PC-3 (cell line): ENCODE measurements around the gene COG8. TPM values are rescaled to one million over a fixed set of nuclear protein-coding genes. Genes with fewer than 3 reads are reported as not detected.
A peak's percentile ranks its signal among the peaks of the same experiment; 100 is the strongest.

ENCODE experiments used
- ATAC-seq: fragments of 200-7000 bp; cut with Tn5 transposase; 2 replicates; pipeline ENCODE4 v1.9.1; 2020; ENCODE audit warnings: mild to moderate bottlenecking, moderate library complexity
- BruUV-seq: library from RNA; stranded (reverse); fragments of 400-500 nt; replicated peaks from 2 replicates; lab custom pipeline; 2021; lab: Mats Ljungman, UMichigan
- CTCF ChIA-PET: fragments of 300-600 bp; sonication (Branson Sonifier 250); formaldehyde crosslinking; loops from one replicate; lab custom pipeline; 2022; ENCODE audit warnings: antibody characterized with exemption; lab: Charles Lee
- POLR2A ChIA-PET: fragments of 300-600 bp; sonication (Branson Sonifier 250); formaldehyde crosslinking; loops from one replicate; lab custom pipeline; 2022; ENCODE audit warnings: antibody characterized with exemption; ENCODE audit not compliant: unreplicated experiment; lab: Charles Lee
- DNase-seq: peaks from one replicate; pipeline ENCODE4 v3.0.0-alpha.2; 2015
- H2AFZ ChIP-seq: fragments of 300-600 bp; sonication (generic); 2 replicates; pipeline ENCODE4 v1.6.0; 2016; ENCODE audit warnings: antibody characterized with exemption, low read length
- H3F3A ChIP-seq: fragments of 300-600 bp; sonication (generic); one replicate; pipeline ENCODE4 v1.6.0; 2017; ENCODE audit warnings: antibody characterized with exemption, low read length, control low read depth, mild to moderate bottlenecking; ENCODE audit not compliant: unreplicated experiment
- H3K27ac ChIP-seq: fragments of 300-600 bp; sonication (generic); 2 replicates; pipeline ENCODE4 v1.5.1; 2016; ENCODE audit warnings: mild to moderate bottlenecking, low read length
- H3K27me3 ChIP-seq: fragments of 300-600 bp; sonication (generic); 2 replicates; pipeline ENCODE4 v1.6.1; 2016; ENCODE audit warnings: low read length, mixed read lengths
- H3K36me3 ChIP-seq: fragments of 300-600 bp; sonication (generic); 2 replicates; pipeline ENCODE4 v1.6.1; 2016; ENCODE audit warnings: low read depth, mixed run types, low read length, mixed read lengths
- H3K4me1 ChIP-seq: fragments of 300-600 bp; sonication (generic); 2 replicates; pipeline ENCODE4 v1.5.1; 2016; ENCODE audit warnings: low read length; ENCODE audit not compliant: insufficient read depth
- H3K4me2 ChIP-seq: fragments of 300-600 bp; sonication (generic); 2 replicates; pipeline ENCODE4 v1.6.0; 2016; ENCODE audit warnings: low read length
- H3K4me3 ChIP-seq: fragments of 300-600 bp; sonication (generic); 2 replicates; pipeline ENCODE4 v1.5.1; 2016; ENCODE audit warnings: mild to moderate bottlenecking, low read length, mixed read lengths
- H3K79me2 ChIP-seq: fragments of 300-600 bp; sonication (generic); 2 replicates; pipeline ENCODE4 v1.6.1; 2017; ENCODE audit warnings: low read length, mixed read lengths
- H3K9ac ChIP-seq: fragments of 300-600 bp; sonication (generic); 2 replicates; pipeline ENCODE4 v1.6.0; 2016; ENCODE audit warnings: mild to moderate bottlenecking, low read length
- H3K9me2 ChIP-seq: fragments of 300-600 bp; sonication (generic); replicated peaks from 2 replicates; pipeline ENCODE4 v1.6.1; 2016; ENCODE audit warnings: mixed run types, low read length, mixed read lengths
- H3K9me3 ChIP-seq: fragments of 300-600 bp; sonication (generic); 2 replicates; pipeline ENCODE4 v1.6.1; 2016; ENCODE audit warnings: low read length, mixed read lengths
- H4K20me1 ChIP-seq: fragments of 300-600 bp; sonication (generic); 2 replicates; pipeline ENCODE4 v1.6.1; 2016; ENCODE audit warnings: low read length, mixed read lengths
- EZH2 ChIP-seq: fragments of 300-600 bp; sonication (generic); IDR thresholded peaks from one replicate; pipeline ENCODE4 v1.6.1; 2017; ENCODE audit warnings: antibody characterized with exemption, mild to moderate bottlenecking, low read length; ENCODE audit not compliant: unreplicated experiment
- EZH2phosphoT487 ChIP-seq: fragments of 300-600 bp; sonication (generic); IDR thresholded peaks from 2 replicates; pipeline ENCODE4 v1.6.1; 2018; ENCODE audit warnings: mild to moderate bottlenecking, antibody characterized with exemption, low read length, borderline replicate concordance
- intact Hi-C: fragments of 100-400 bp; cut with micrococcal nuclease; formaldehyde crosslinking; loops from 2 replicates; pipeline ENCODE4 v1.9.0; 2023
- total RNA-seq: library from RNA; depleted of rRNA; stranded (reverse); fragments of >200 nt; gene quantifications from 2 replicates; pipeline ENCODE4 v1.2.3, GENCODE V29; 2014
- TF ChIP-seq, protein P1 (sequence below): fragments of 300-600 bp; sonication (generic); conservative IDR thresholded peaks from 2 replicates; pipeline ENCODE4 v1.5.1; 2017; ENCODE audit warnings: antibody characterized with exemption, low read depth, mild to moderate bottlenecking, low read length

The COG8 gene
- total RNA-seq, 1 experiment from 2014 or later, result 27.2 TPM

DNA sequence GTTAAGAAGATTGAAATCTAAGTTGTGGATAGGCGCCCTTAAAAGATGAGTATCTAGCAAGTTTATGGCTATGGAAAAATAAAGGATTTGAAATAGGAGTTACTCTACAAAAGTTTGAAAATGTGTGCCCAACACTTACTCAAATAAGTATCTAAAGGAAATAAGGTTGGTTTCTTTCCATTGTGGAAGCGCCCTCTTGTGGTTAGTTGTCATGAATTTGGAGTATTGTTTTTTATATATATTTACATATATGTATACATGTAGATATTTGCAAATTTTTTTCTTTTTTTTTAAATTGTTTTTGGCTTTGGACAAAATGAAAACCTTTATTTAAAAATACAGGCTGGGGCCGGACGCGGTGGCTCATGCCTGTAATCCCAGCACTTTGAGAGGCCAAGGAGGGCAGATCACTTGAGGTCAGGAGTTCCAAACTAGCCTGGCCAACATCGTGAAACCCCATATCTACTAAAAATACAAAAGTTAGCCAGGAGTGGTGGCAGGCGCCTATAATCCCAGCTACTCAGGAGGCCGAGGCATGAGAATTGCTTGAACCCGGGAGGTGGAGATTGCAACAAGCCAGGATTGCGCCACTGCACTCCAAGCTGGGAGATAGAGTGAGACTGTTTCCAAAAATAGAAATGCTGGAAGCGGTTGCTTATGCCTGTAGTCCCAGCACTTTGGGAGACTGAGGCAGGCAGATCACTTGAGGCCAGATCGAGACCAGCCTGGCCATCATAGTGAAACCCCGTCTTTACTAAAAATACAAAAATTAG is 52.2 kb downstream of the COG8 start:
- Histone ChIP-seq H3F3A (no peaks in the 10 kb centered on the region), H3K27me3 (no peaks in the 10 kb centered on the region), H2AFZ (no peak overlapping the region), H3K9ac (no peak overlapping the region), H3K36me3 (peaks cover 7% of the 10 kb centered on the region; the same call in 1 of the 2 replicates), H3K27ac (no peak overlapping the region), H3K79me2 (no peaks in the 10 kb centered on the region), H3K4me2 (no peak overlapping the region), H3K4me1 (no peaks in the 10 kb centered on the region), H4K20me1 (no peaks in the 10 kb centered on the region), H3K9me2 (no peaks in the 10 kb centered on the region), H3K9me3 (no peaks in the 10 kb centered on the region), H3K4me3 (no peak overlapping the region)
- CTCF ChIA-PET, result interaction anchor here (0.6 to 1.3 kb wide), 2 partner anchors 135 to 143 kb away, joined by 4 to 5 read pairs; no protein-coding TSS in a partner anchor
- peak; percentile 24 for ATAC-seq
- TF ChIP-seq, protein P1, sequence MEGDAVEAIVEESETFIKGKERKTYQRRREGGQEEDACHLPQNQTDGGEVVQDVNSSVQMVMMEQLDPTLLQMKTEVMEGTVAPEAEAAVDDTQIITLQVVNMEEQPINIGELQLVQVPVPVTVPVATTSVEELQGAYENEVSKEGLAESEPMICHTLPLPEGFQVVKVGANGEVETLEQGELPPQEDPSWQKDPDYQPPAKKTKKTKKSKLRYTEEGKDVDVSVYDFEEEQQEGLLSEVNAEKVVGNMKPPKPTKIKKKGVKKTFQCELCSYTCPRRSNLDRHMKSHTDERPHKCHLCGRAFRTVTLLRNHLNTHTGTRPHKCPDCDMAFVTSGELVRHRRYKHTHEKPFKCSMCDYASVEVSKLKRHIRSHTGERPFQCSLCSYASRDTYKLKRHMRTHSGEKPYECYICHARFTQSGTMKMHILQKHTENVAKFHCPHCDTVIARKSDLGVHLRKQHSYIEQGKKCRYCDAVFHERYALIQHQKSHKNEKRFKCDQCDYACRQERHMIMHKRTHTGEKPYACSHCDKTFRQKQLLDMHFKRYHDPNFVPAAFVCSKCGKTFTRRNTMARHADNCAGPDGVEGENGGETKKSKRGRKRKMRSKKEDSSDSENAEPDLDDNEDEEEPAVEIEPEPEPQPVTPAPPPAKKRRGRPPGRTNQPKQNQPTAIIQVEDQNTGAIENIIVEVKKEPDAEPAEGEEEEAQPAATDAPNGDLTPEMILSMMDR, result peak; percentile 47
- TF ChIP-seq EZH2phosphoT487 (no peak), EZH2 (no peak)
- POLR2A ChIA-PET, result no interaction called here
- no TSS peak for BruUV-seq
- intact Hi-C loops, result loop anchor here (1.0 kb wide), 2 partner anchors 120 to 137 kb away; no protein-coding TSS in a partner anchor
- peak; percentile 65 for DNase-seq

DNA sequence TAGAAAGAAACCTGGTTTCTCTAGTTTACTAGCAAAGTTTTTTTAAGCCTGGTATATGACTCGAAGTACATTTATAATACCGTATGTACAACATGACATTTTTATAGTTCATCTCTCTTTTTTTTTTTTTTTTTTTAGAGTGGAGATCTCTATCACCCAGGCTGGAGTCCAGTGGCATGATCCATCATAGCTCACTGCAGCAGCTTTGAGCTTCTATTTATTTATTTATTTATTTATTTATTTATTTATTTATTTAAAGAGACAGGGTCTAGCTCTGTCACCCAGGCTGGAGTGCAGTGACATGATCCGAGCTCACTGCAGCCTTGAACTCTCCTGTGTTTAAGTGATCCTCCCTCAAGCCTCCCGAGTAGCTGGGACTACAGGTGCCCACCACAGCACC is 54.1 kb downstream of the COG8 start:
- H3K9me3 ChIP-seq, result no peaks in the 10 kb centered on the region
- TF ChIP-seq EZH2phosphoT487 (no peak), EZH2 (no peak)
- TF ChIP-seq, protein P1, result no peak
- DNase-seq (no peak), ATAC-seq (no peak)
- H3K4me2 ChIP-seq, result no peak overlapping the region
- H4K20me1 ChIP-seq, result no peaks in the 10 kb centered on the region
- H3K4me1 ChIP-seq, result no peaks in the 10 kb centered on the region
- H3K27ac ChIP-seq, result no peak overlapping the region
- H3K79me2 ChIP-seq, result no peaks in the 10 kb centered on the region
- POLR2A ChIA-PET, result interaction anchor here (0.6 kb wide), 2 partner anchors 137 to 227 kb away, joined by 3 read pairs; no protein-coding TSS in a partner anchor
- peaks cover 7% of the 10 kb centered on the region; the same call in 1 of the 2 replicates for H3K36me3 ChIP-seq
- no peaks in the 10 kb centered on the region for H3K9me2 ChIP-seq
- BruUV-seq, result no TSS peak
- CTCF ChIA-PET, result no interaction called here
- H3K4me3 ChIP-seq, result no peak overlapping the region
- H2AFZ ChIP-seq, result no peak overlapping the region
- H3F3A ChIP-seq, result no peaks in the 10 kb centered on the region
- no peak overlapping the region for H3K9ac ChIP-seq
- intact Hi-C loops, result no loop called here
- H3K27me3 ChIP-seq, result no peaks in the 10 kb centered on the region

DNA sequence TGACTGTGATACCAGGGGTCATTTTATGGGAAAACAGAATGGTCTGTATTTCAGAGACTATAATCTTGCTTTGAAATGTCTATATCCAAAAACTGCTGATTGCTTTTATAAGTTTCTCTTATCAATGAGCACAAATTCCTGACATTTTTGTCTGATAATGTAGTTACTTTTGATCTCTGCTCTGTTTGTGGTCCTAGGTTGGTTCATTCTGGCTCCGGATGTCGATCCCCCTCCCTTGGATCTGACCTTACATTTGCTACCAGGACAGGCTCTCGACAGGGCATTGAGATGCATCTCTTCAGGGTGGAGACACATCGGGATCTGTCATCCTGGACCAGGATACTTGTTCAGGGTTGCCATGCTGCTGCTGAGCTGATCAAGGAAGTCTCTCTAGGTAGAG is 55.5 kb downstream of the COG8 start:
- no peak overlapping the region for H3K4me2 ChIP-seq
- no peak overlapping the region for H3K9ac ChIP-seq
- no peaks in the 10 kb centered on the region for H3K79me2 ChIP-seq
- DNase-seq (no peak), ATAC-seq (no peak)
- no peak overlapping the region for H3K27ac ChIP-seq
- no peak for TF ChIP-seq EZH2
- TF ChIP-seq, protein P1, result no peak
- no peak for TF ChIP-seq EZH2phosphoT487
- POLR2A ChIA-PET, result no interaction called here
- CTCF ChIA-PET, result no interaction called here
- H4K20me1 ChIP-seq, result no peaks in the 10 kb centered on the region
- no peaks in the 10 kb centered on the region for H3K4me1 ChIP-seq
- intact Hi-C loops, result no loop called here
- BruUV-seq, result no TSS peak
- no peak overlapping the region for H2AFZ ChIP-seq
- H3K36me3 ChIP-seq, result peaks cover 7% of the 10 kb centered on the region; the same call in 1 of the 2 replicates
- no peaks in the 10 kb centered on the region for H3F3A ChIP-seq
- H3K4me3 ChIP-seq, result no peak overlapping the region
- H3K9me2 ChIP-seq, result no peaks in the 10 kb centered on the region
- H3K9me3 ChIP-seq, result no peaks in the 10 kb centered on the region
- H3K27me3 ChIP-seq, result no peaks in the 10 kb centered on the region
